WI38 (cell line): ENCODE data around the gene MTX2.
"Not testable (repeated sequence)": the region's sequence is repeated elsewhere in the genome, so short reads cannot be mapped to it uniquely, and the experiment has no call there.

ENCODE experiments used
- H3K4me3 ChIP-seq: 2 replicates; pipeline ENCODE4 v1.5.1; 2011; ENCODE audit warnings: low read depth, mild to moderate bottlenecking, control low read depth, low read length
- TF ChIP-seq, protein P1 (sequence below): IDR thresholded peaks from 2 replicates; pipeline ENCODE4 v1.5.1; 2012; ENCODE audit warnings: low read depth, mild to moderate bottlenecking, control low read depth, low read length

Gene MTX2

DNA sequence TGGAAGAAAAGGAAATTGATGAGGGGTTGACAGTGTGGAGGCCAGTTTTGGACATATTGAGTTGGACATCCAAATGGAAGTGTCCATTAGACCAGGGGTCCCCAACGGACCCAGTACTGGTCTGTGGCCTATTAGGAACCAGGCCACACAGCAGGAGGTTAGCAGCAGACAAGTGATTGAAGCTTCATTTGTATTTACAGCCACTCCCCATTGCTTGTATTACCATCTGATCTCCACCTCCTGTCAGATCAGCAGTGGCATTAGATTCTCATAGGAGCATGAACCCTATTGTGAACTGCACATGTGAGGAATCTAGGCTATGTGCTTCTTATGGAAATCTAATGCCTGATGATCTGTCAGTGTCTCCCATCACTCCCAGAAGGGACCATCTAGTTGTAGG, 99.1 kb downstream of the MTX2 start:
- H3K4me3 ChIP-seq: no peak overlapping the region
- TF ChIP-seq, protein P1, sequence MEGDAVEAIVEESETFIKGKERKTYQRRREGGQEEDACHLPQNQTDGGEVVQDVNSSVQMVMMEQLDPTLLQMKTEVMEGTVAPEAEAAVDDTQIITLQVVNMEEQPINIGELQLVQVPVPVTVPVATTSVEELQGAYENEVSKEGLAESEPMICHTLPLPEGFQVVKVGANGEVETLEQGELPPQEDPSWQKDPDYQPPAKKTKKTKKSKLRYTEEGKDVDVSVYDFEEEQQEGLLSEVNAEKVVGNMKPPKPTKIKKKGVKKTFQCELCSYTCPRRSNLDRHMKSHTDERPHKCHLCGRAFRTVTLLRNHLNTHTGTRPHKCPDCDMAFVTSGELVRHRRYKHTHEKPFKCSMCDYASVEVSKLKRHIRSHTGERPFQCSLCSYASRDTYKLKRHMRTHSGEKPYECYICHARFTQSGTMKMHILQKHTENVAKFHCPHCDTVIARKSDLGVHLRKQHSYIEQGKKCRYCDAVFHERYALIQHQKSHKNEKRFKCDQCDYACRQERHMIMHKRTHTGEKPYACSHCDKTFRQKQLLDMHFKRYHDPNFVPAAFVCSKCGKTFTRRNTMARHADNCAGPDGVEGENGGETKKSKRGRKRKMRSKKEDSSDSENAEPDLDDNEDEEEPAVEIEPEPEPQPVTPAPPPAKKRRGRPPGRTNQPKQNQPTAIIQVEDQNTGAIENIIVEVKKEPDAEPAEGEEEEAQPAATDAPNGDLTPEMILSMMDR: no peak

DNA sequence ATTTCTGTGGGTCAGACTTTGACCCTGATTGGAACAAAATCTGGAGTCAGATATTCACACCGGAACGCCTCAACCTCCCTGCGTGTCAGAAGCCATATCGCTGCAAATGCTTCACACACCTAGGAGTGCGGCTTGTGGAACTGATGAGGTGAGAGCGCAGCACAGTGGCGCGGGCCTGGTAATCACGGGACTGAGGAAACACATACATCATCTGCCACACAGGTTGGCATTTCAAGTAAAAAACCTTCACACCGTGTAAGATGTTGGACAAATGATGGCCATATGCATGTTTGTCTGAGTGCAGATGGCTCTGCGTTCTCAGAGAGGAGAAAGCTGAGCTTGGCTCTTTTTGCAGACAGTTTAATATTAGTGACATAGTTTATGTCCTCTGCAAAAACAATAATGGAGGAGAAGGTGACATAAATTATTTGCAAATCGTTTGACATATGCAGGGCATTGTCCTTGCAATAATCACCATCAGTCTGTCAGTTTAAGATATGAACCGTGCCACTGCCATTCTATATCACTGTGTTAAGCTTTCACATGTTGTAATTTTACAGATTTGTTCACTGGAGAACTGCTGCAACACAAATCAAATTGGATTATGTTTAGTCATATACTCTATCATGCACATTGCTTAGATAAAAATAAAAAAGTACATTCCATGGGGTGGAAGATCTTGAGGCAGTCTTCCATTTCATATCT, 101.4 kb downstream of the MTX2 start:
- no peak overlapping the region for H3K4me3 ChIP-seq
- TF ChIP-seq, protein P1: no peak

DNA sequence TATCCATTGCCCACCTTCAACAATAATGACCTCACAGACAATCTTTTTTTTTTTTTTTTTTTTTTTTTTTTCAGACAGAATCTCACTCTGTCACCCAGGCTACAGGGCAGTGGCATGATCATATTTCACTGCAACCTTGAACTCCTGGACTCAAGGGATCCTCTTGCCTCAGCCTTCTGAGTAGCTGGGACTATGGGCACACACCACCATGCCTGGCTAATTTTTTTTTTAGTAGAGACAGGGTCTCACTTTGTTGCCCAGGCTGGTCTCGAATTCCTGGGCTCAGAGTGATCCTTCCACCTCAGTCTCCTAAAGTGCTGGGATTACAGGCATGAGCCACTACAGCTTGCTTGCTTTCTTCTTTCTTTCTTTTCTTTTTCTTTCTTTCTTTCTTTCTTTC, 103.9 kb downstream of the MTX2 start:
- H3K4me3 ChIP-seq: not testable (repeated sequence)

DNA sequence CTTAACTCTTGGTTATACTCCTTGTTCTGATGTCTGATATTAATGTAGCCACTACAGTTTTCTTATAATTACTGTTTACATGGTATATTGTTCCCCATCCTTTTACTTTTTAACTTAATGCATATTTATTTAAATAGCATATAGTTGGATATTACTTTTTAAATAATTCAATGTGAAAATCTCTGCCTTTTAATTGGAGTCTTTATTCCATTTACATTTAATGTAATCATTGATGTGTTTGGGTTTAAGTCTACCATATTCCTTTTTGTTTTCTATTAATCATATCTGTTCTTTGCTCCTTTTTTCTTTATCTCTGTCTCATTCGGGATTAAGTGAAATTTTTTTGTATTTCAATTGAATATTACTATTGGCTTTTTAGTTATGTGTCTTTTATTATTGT, 109.1 kb downstream of the MTX2 start:
- TF ChIP-seq, protein P1: no peak
- no peak overlapping the region for H3K4me3 ChIP-seq

DNA sequence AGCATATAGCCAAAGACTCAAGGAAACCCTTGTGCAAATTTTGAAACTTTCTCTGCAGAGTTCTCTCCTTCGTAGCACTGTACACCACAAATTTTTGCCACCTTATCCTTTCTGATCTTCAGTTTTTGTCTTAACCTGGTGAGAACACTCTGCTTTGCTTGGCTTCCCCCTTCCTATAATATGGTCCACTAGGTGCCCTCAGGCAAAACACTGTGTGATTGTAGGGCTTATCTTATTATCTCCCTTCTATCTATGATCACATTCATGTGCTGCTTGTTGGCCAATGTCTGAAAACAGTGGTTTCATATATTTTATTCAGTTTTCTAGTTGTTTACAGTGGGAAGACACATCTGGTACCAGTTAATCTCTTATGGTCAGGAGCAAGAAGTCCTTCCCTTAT, 111.1 kb downstream of the MTX2 start:
- TF ChIP-seq, protein P1: no peak
- no peak overlapping the region for H3K4me3 ChIP-seq

DNA sequence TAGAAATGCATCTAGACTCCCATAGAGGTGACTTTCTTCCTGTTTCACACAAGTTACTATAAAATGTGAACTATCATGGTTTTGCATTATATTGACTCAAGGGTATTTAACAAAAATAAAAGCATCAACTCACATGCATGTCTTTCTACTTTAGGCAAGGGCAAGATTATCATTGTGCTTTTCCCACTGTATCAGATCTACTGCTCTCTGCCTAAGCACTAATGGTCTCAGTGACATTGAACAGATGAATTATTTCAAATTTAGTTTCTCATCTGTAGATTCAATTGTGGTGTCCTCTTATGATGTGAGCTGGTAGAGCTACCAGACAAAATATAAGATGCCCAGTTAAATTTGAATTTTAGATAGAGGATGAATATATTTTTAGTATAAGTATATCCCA, 113.9 kb downstream of the MTX2 start:
- TF ChIP-seq, protein P1: no peak
- no peak overlapping the region for H3K4me3 ChIP-seq

DNA sequence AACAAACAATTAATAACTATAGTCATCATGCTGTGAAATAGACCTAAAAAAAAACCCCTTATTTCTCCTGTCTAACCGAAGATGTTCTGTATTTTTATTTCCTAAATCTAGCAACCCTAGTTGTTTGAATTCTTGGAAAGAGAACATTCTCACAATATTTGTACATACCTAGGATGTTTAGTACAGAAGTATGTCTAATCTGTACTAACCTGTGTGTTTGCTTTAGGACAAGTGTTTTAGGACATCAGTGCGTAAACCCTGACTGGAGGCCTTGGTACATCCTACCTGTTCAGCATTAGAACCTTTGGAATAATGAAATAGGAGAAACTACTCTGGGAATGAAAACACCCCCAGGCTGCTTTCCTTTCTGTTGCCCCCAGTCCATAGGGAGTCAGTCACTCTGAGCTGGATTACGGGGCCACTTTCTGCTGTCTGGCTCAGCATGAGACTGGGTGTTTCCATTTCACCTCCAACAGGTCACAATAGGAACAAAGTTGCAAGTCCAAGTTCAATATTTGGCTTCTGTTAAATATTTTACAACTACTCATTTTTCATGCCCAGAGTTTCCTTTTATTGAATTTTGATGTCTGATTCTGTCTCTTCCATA, 114.7 kb downstream of the MTX2 start:
- TF ChIP-seq, protein P1: no peak
- H3K4me3 ChIP-seq: no peak overlapping the region

DNA sequence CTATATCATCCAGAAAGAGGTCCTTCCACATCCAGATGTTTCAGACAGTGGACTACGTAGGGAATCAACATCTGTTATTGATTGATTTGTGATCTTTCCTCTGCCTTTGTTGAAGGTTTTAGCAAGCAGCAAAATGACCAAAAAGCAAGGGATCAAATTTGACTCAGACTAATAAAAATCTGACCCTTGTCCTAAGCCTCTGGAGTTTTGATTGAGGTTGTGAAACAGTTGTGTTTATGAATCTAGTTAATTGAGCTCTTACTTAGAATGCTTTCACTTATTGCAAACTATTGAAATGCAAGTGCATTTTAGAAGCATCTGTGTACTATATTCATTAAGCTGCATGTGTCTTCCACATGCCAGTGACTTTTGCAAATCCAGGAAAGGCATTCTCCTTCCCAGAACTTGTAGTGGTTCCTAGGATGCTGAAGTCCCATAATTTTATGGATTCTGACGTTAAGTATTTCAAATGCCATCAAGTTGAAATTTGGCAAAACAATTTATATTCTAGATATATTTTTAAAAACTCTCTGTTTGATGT, 116.0 kb downstream of the MTX2 start:
- TF ChIP-seq, protein P1: no peak

More for the DNA sequence above, 116.0 kb downstream of the MTX2 start:
- H3K4me3 ChIP-seq: no peak overlapping the region
